ENCODE results near the gene CCDC195.
"Not testable (repeated sequence)": the region's sequence is repeated elsewhere in the genome, so short reads cannot be mapped to it uniquely, and the experiment has no call there.

Gene CCDC195

DNA sequence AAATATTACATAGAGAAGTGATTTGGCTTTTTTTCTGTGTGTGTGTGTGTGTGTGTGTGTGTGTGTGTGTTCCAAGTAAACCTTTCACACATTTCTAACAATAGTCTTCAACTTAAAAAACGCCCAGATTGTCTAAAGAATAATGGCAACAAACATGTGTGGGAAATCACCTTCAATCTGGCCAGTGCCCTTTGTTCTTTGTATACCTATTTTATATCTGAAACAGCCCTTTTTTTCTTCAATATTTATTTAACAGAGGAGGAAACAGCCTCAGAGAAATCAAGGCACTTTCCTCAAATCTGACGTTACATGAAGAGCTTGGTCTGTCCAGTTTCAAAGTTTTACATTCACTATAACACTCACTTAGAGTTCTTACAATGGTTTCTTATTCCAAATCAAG, 25.3 kb downstream of the CCDC195 start:
- no peak for DNase-seq (ENCODE audit: low read depth in 2 of 2)

DNA sequence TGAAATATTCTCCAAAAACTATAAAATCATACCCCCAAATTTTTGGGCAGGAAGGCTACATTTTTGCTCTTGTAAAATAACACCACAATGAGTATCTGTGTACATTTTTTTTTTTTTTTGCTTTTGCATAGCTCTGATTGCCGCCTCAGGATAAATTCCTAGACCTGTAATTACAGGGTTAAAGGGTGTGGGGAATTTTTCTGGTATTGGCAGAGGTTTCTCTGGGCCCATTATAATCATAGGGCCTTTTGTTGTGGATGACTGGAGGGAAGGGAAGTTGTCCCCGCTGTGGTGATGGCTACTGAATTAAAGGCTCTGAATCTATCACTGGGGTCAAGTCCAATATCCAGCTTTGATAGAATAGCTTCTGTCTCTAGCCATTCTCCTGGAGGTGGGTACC, 26.6 kb downstream of the CCDC195 start:
- no peak for DNase-seq (ENCODE audit: low read depth in 2 of 2)

DNA sequence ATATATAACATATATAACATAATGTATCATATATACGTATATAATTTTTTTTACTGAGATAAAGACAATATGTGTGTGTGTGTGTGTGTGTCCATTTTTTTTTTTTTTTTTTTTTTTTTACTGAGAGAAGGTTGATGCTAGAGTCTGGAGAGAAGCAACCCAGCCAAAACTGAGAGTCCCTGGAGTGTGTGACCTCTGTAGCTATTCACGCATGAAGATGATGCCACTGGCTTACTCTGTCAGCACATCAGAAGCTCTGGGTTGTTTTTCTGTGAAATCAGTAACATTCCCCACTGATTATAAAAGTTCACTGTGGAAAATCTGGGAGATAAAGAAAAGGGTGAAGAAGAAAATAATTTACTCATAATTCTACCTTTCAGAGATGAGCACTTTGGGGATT, 27.2 kb downstream of the CCDC195 start:
- DNase-seq (ENCODE audit: low read depth in 2 of 2), result no peak

DNA sequence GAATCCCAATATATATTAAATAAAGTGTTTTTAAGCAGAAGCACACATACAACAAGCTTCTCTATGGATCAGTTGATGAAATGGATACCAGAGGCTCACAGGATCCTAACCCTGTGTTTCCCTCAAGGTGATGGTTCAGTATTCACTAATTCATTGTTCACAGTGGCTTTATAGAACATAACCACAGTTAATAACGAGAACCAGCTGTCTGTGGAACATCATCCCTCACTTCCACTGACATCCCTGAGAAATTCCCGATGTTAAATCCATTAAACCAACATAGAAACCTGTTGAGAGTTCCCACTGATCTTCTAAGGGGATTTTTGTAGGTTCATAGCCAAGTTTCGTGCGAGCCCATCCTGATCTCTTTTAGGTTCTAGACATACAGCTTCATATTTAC, 29.0 kb downstream of the CCDC195 start:
- no peak for DNase-seq (ENCODE audit: low read depth in 2 of 2)

DNA sequence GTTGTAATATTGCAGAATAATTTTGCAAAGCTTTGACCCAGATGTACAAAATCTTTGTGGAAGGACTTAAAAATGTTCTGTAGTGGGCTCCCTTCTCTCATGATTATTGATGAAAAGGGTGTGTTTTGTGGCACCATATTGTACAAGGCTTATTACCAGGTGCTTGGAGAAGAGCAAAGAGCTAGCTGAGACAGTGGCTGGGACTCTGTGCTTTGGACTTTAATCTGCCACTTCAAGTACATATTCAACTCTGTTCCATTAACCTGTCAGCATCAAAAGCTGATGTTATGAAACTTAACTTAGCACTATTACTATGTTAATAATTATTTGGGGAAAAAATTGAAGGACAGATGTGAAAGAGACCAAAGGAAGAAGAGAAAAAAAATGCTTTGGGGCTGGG, 31.0 kb downstream of the CCDC195 start:
- DNase-seq (ENCODE audit: low read depth in 2 of 2), result no peak

DNA sequence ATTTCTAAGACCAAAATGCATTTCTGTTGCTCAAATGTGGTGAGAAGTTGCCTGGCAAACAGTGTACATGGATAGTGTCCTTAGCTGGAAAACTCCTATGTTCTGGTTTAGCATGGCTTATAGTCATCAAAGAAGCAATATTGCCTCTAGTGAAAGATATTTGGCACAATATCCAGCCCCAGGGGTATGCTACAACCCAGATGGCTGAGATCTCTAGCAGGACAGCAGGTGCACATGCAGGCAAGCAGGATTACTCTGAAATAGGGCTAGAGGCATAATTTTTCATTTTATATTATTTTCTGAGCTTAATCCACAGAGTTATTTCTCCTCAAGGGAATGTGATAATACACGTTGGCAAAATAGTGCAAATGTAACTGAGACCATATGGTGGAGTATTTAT, 34.0 kb downstream of the CCDC195 start:
- no peak for DNase-seq (ENCODE audit: low read depth in 2 of 2)

DNA sequence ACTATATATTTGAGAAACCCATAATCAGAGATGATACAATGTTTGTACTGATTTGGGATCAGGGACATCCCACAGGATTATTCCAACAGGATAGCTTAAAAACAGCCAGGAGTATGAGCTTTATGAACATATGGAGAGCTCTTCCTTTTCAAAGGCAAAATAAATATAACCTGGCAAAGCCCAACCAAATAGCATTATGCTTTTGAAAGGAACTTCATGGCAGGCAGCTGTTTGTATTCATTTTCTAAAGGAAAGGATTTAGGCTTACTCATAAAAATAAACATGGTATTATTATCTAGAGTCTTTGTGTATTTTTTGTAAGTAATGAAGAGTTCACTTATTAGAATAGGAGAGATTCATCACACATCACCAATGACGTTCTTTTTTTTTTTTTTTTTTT, 44.4 kb downstream of the CCDC195 start:
- DNase-seq (ENCODE audit: low read depth in 2 of 2), result no peak

DNA sequence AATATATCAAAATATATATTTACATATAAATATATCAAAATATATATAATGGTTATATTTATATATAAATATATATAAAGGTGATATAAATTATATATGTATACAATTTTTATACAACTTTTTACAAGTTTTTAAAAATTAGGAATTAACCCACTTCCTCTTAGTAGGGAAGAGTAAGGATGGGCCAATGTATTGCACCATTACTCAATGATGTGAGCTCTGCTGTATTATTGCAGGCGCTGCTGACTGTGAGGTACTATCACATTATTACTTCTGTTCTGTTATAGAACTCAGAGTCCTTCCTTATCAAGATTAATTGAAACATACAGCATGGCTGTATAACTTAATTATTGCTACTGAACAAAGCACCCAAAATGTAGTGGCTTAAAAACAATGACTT, 46.0 kb downstream of the CCDC195 start:
- no peak for DNase-seq (ENCODE audit: low read depth in 2 of 2)

DNA sequence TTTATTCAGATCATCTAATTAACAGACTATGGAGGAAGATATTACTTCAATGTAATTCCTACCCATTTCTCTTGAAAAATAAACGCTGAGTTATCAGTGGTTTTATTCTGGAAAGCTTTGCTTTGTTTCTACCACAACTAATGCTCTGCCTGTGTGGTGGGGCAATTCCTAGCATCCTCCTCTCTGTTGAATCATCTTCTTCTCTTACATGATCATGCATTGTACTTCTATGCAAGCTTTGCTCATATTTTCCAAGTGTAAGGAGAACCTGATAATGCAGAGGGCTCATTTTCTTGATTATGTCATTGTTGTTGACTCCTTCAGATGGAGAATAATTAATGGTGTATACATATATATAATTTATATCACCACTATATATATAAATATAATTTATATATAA, 46.7 kb downstream of the CCDC195 start:
- DNase-seq (ENCODE audit: low read depth in 2 of 2), result no peak

DNA sequence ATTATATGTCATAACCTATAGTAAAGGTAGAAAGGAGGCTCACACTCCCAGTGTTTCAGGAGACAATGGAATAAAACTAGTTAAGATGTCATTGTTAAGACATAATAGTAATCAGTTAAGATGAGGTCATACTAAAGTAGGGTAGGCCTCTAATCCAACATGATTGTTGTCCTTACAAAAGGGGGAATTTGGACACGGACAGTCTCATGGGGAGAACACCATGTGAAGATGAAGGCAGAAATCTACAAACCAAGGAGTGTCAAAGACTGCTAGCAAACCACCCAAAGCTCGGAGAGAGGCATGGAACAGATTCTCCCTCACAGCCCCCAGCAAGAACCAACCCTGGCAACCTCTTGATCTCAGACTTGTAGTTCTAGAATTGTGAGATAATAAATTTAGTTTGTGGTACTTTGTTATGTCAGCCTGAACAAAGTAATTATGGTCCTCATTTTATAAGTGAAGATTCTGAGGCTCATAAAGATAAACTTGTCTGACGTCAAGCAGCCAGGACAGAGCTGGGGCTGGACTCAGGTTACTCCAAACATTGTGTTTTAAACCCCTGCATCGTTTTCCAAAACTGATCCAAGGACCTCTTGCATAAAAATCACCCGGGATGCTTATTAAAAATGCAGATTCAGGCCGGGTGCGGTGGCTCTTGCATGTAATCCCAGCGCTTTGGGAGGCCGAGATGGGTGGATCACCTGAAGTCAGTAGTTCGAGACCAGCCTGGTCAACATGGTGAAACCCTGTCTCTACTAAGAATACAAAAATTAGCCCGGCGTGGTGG, 47.8 kb downstream of the CCDC195 start:
- no peak for DNase-seq (ENCODE audit: low read depth in 2 of 2)

DNA sequence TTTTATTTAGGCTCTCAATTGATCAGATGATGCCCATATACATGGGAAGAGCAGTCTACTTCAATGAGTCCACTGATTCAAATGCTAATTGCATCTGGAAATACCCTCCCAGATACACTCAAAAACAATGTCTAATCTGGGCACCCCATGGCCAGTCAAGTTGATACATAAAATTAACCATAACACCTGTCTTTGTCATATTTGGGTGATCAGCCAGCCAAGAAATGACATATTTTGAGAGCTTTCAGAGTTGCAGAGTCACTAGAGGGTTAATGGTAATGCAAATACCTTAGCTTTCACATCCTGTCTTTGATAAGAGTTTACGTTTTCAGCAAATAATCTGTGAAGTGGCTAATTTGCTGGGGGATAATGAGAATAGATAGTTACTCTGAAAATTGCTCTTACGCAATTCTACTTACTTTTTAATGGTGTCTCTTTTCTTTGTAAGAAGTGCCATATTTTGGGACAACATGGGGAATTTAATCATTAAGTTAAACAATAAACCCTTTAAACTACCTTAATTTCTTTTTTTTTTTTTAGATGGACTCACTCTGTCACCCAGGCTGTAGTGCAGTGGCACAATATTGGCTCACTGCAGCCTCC, 49.1 kb downstream of the CCDC195 start:
- no peak for DNase-seq (ENCODE audit: low read depth in 2 of 2)

DNA sequence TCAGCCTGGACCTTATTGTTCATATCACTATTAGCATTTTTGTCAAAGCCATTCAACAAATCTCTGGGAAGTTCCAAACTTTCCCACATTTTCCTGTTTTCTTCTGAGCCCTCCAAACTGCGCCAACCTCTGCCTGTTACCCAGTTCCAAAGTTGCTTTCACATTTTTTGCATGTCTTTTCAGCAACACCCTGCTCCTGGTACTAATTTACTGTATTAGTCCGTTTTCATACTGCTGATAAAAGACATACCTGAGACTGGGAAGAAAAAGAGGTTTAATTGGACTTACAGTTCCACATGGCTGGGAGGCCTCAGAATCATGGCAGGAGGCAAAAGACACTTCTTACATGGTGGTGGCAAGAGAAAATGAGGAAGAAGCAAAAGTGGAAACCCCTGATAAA, 52.8 kb downstream of the CCDC195 start:
- not testable (repeated sequence) for DNase-seq (ENCODE audit: low read depth in 2 of 2)

DNA sequence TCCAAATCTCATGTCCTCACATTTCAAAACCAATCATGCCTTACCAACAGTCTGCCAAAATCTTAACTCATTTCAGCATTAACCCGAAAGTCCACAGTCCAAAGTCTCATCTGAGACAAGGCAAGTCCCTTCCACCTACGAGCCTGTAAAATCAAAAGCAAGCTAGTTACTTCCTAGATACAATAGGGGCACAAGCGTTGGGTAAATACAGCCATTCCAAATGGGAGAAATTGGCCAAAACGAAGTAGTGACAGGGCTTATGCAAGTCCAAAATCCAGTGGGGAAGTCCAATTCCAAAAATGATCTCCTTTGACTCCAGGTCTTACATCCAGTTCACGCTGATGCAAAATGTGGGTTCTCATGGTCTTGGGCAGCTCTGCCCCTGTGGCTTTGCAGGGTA, 54.5 kb downstream of the CCDC195 start:
- DNase-seq (ENCODE audit: low read depth in 2 of 2), result not testable (repeated sequence)

DNA sequence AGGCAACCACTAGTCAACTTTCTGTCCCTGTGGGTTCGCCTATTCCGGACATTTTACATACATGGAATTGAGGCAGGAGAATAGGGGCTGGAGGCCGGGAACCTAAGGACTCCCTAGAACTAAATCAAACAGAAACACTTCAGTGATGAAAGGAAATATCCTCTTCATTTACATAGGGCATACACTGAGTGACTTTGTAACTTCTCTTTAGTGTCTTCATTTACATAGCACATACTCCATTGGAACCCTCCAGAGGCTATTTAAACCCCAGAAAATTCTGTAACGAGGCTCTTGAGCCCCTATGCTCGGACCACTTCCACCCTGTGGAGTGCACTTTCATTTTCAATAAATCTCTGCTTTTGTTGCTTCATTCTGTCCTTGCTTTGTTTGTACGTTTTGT, 56.5 kb downstream of the CCDC195 start:
- DNase-seq (ENCODE audit: low read depth in 2 of 2), result no peak

DNA sequence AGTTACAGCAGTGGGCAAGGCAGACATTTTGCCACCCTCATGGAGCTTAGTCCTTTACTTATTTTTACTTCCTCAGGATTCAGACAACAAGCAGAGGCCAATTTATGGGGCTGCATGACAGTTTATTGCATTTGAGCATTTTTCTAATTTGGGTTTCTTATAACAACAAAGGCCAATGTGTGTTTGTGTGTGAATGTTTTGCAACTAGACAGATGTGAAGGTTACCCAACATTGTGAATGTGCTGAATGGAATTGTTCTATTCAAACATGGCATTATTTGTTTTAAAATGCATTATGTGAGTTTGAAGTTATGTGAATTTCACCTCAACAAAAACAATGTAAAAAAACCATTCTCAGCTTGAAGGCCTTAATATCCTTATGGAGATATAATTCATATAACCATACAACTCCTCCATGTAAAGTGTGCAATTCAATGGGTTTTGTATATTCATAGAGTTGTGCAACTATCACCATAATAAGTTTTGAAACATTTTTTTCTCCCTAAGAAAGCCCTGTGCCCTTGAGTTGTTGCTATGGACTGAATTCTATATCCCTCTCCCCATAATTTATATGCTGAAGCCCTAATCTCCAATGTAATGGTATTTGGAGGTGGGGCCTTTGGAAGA, 57.3 kb downstream of the CCDC195 start:
- no peak for DNase-seq (ENCODE audit: low read depth in 2 of 2)

DNA sequence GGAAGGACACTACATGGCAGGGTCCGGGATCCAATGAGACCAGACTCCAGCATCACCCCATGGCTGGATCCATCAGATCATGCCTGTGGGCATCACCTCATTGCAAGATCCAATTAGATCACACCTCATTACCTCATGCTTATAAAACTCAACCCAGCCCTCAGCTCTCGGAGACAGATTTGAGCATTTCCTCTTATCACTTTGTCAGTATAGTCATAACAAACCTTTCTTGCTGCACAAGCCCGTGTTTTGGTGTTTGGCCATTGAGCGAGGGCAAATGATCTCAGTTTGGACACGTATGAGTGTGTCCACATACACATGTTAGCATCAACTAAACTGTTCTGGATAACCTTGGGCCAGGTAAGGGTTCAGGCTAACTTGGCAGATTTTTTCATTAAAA, 58.8 kb downstream of the CCDC195 start:
- no peak for DNase-seq (ENCODE audit: low read depth in 2 of 2)

DNA sequence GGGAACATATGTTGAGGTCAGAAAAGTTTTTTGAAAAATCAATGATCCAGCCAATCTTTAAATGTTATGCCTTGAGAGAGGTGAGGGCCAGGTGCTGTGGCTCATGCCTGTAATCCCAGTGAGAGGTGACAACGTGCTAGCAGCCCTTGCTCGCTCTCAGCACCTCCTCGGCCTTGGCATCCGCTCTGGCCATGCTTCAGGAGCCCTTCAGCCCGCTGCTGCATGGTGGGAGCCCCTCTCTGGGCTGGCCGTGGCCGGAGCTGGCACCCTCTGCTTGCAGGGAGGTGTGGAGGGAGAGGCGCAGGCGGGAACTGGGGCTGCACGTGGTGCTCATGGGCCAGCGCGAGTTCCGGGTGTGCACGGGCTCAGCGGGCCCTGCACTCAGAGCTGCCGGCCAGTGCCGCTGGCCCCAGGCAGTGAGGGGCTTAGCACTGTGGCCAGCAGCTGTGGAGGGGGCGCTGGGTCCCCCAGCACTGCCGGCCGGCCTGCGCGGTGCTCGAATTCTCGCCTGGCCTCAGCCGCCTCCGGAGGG, 61.1 kb downstream of the CCDC195 start:
- no peak for DNase-seq (ENCODE audit: low read depth in 2 of 2)

All from stimulated activated CD4-positive, alpha-beta T cell treated with anti-CD3 and anti-CD28 coated beads, Interleukin-1b, Interleukin-23, amount 100 ng/mL, for 4 hours (primary cell).